Measurements from ENCODE around the gene NT5DC1. TPM values are rescaled to one million over a fixed set of nuclear protein-coding genes. Genes with fewer than 3 reads are reported as not detected.

NT5DC1 gene
- total RNA-seq, 4 donors from 2014 or later = 2.6 to 37.8 (median 6.5) TPM

DNA sequence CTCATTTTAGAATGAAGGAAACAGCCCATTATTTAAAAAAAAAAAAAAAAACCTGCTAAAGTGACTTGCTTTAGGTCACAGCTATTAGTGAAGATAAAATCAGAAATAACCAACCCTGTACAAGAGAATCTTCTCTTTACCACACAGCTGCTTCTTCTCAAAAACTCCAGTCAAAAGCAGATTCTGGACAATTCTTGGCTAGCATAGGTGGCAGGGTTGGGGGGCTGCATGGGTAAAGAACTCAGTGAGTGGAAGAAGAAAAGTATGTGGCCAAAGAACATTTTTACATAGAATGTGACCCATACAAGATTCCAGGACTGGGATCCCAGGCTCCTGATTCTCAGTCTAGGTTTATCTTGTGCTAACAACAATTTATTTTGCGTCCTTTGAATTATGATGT, 30.6 kb upstream of the NT5DC1 start:
- Histone ChIP-seq H3K4me1 (no peaks in the 10 kb centered on the region), H3K27me3 (no peaks in the 10 kb centered on the region), H3K9me3 (no peaks in the 10 kb centered on the region), H3K27ac (no peak overlapping the region), H3K4me3 (no peak overlapping the region), H3K36me3 (no peaks in the 10 kb centered on the region)
- DNase-seq = no peak
- TF ChIP-seq, protein P1, sequence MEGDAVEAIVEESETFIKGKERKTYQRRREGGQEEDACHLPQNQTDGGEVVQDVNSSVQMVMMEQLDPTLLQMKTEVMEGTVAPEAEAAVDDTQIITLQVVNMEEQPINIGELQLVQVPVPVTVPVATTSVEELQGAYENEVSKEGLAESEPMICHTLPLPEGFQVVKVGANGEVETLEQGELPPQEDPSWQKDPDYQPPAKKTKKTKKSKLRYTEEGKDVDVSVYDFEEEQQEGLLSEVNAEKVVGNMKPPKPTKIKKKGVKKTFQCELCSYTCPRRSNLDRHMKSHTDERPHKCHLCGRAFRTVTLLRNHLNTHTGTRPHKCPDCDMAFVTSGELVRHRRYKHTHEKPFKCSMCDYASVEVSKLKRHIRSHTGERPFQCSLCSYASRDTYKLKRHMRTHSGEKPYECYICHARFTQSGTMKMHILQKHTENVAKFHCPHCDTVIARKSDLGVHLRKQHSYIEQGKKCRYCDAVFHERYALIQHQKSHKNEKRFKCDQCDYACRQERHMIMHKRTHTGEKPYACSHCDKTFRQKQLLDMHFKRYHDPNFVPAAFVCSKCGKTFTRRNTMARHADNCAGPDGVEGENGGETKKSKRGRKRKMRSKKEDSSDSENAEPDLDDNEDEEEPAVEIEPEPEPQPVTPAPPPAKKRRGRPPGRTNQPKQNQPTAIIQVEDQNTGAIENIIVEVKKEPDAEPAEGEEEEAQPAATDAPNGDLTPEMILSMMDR (IDR thresholded peaks at IDR 0.05) = no peak
- no peak for TF ChIP-seq POLR2A (IDR thresholded peaks at IDR 0.05)
- intact Hi-C loops (cut with DNase I; ENCODE audit: low total_unique reads) = no loop called here

DNA sequence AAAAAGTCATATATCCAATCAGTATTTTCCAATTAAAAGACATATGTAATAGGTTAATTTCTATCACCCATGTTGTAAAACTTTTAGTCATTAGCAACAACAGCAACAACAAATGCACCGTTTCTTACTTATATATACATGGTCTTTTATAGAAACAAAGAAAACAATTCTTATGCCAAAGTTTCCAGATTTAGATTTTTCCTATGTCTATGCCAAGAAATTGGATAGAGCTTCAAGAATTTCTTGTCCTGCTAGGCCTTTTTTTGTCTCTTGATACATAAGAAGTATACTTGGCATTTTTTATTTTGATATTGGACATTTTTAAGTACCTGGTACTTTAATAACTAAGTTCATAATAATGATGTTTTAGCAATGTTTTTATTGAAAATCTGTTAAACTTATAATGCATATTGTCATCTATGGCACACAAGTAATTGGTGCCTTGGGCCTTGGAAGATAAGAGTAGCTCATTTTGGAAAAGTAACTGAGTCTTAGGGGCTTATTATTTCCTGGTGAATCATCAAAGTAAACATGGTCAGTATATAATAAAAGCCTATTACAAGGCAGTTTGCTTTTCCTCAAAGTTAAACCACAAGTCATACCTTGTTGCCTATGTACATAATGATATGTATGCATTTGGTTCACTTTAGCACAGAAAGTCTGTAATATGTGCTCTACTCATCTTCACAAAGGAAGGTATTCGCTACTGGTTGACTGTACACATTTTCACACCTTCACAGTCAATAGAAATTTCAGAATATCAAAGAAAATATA, 29.9 kb upstream of the NT5DC1 start:
- intact Hi-C loops (cut with DNase I; ENCODE audit: low total_unique reads) = no loop called here
- no peak for TF ChIP-seq POLR2A (IDR thresholded peaks at IDR 0.05)
- TF ChIP-seq, protein P1 (IDR thresholded peaks at IDR 0.05) = no peak
- no peaks in the 10 kb centered on the region for H3K4me1 ChIP-seq
- DNase-seq = no peak
- H3K27ac ChIP-seq = no peak overlapping the region
- H3K9me3 ChIP-seq = no peaks in the 10 kb centered on the region
- H3K27me3 ChIP-seq = no peaks in the 10 kb centered on the region
- no peaks in the 10 kb centered on the region for H3K36me3 ChIP-seq
- no peak overlapping the region for H3K4me3 ChIP-seq

DNA sequence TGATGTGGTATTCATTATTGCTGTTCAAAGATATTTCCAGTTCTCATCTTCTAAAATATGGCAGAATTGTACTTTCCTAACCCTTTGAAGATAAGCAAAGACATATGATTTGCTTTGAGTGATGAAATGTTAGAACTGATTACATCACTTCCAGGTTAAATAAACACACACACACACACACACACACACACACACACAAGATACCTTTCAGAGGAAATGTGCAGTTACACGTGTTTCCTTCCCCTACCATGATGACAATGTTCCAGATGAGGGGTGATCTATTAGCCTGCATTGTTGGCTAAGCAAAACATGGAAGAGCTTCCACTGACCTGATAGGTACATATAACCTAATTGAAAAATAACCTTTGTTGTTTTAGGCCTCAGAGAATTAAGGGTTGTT, 28.3 kb upstream of the NT5DC1 start:
- no peaks in the 10 kb centered on the region for H3K27me3 ChIP-seq
- no peaks in the 10 kb centered on the region for H3K36me3 ChIP-seq
- TF ChIP-seq, protein P1 (IDR thresholded peaks at IDR 0.05) = no peak
- no peak for TF ChIP-seq POLR2A (IDR thresholded peaks at IDR 0.05)
- intact Hi-C loops (cut with DNase I; ENCODE audit: low total_unique reads) = no loop called here
- H3K4me1 ChIP-seq = no peaks in the 10 kb centered on the region
- DNase-seq = no peak
- H3K4me3 ChIP-seq = no peak overlapping the region
- no peak overlapping the region for H3K27ac ChIP-seq
- no peaks in the 10 kb centered on the region for H3K9me3 ChIP-seq

DNA sequence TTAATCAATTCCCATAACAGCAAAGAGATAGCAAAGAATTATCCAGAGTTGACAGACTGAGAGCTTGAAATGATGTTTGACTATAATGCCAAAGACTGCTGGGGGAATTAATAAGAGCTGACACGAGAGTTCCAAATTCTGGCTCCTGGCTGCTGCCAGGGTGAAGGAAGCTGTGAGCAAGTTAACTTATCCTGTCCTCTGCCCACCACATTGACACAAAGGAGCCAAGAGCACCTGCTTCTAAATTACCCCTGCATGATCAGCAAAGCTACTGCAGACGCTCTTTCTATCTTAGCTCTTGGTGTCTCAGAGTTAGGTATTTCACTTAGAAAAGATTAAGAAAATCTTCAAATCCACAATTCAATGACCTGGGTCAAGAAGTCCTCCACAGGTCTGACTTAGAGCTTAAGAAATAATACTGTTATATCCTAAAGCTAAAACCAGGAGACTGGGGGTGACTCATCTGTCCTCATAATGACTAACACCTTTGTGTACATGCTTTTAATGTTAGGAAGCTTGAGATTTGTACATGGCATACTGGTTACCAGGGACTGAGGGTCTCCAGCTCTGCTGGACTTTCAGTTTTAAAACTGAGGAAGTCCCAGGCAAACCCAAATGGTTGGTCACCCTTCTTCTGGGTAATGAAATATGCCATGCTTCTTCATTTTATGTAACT, 26.8 kb upstream of the NT5DC1 start:
- DNase-seq = no peak
- intact Hi-C loops (cut with DNase I; ENCODE audit: low total_unique reads) = no loop called here
- no peaks in the 10 kb centered on the region for H3K4me1 ChIP-seq
- no peak overlapping the region for H3K27ac ChIP-seq
- H3K4me3 ChIP-seq = no peak overlapping the region
- no peak for TF ChIP-seq POLR2A (IDR thresholded peaks at IDR 0.05)
- TF ChIP-seq, protein P1 (IDR thresholded peaks at IDR 0.05) = no peak
- H3K36me3 ChIP-seq = no peaks in the 10 kb centered on the region
- H3K27me3 ChIP-seq = no peaks in the 10 kb centered on the region
- H3K9me3 ChIP-seq = no peaks in the 10 kb centered on the region

DNA sequence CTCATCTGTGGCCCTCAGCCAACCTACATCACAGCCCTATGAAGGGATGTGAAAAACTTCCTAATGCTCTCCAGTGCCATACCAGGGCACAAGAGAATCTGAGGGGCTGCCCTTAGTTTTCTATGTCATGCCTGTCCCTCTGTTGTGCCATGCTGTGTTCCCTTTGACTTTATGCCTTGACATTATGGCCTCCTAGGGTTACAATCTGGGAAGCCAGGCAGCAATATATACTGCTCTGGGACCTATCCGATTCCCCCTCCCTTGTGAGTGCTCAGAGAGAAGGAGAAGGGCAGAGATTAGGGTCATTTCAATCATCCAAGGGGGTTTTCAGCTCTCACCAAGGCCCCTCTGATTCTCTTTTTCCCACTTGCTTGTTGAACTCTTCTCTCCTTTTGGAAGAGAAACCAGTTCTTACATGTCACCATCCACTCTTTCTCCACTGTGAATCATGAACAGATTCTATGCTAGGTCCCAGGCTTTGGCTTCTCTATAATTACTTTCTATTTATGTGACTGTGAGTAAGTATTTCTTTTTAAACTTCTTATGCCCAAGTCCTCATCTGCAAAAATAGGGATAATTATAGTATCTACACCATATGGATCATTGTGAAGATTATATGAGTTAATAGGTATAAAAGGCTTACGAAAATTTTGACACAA, 25.8 kb upstream of the NT5DC1 start:
- H3K27me3 ChIP-seq = no peaks in the 10 kb centered on the region
- no peak for TF ChIP-seq POLR2A (IDR thresholded peaks at IDR 0.05)
- TF ChIP-seq, protein P1 (IDR thresholded peaks at IDR 0.05) = no peak
- H3K27ac ChIP-seq = no peak overlapping the region
- no peak for DNase-seq
- no peak overlapping the region for H3K4me3 ChIP-seq
- no peaks in the 10 kb centered on the region for H3K9me3 ChIP-seq
- H3K36me3 ChIP-seq = no peaks in the 10 kb centered on the region
- intact Hi-C loops (cut with DNase I; ENCODE audit: low total_unique reads) = no loop called here
- no peaks in the 10 kb centered on the region for H3K4me1 ChIP-seq
